WTC11 (cell line): ENCODE measurements around the gene GSDME. TPM values are rescaled to one million over a fixed set of nuclear protein-coding genes. Genes with fewer than 3 reads are reported as not detected.

Experiments used
- ATAC-seq: fragments of 200-7000 bp; cut with Tn5 transposase; 2 replicates; pipeline ENCODE4 v1.10.0; 2021; ENCODE audit warnings: mild to moderate bottlenecking, moderate library complexity
- CTCF ChIA-PET: fragments of 300-600 bp; sonication (Branson Sonifier 250); formaldehyde crosslinking; loops from one replicate; lab custom pipeline; 2021; ENCODE audit warnings: antibody characterized with exemption; lab: Charles Lee
- POLR2A ChIA-PET: fragments of 350-600 bp; sonication (Branson Sonifier 250); formaldehyde crosslinking; loops from one replicate; lab custom pipeline; 2021; ENCODE audit warnings: antibody characterized with exemption; lab: Charles Lee
- DNase-seq: peaks from one replicate; pipeline ENCODE4 v3.0.0; 2021; ENCODE audit warnings: low spot score
- H3K27ac Mint-ChIP-seq: 2 replicates; pipeline ENCODE4 v1.8.0; 2021; ENCODE audit warnings: mixed read lengths
- H3K27me3 Mint-ChIP-seq: 2 replicates; pipeline ENCODE4 v1.8.0; 2021; ENCODE audit warnings: low read depth, mild to moderate bottlenecking, moderate library complexity, mixed read lengths
- H3K36me3 Mint-ChIP-seq: 2 replicates; pipeline ENCODE4 v1.8.0; 2021; ENCODE audit warnings: mixed read lengths
- H3K4me1 Mint-ChIP-seq: 2 replicates; pipeline ENCODE4 v1.8.0; 2022; ENCODE audit warnings: mixed read lengths
- H3K4me3 Mint-ChIP-seq: 2 replicates; pipeline ENCODE4 v1.8.0; 2021; ENCODE audit warnings: mild to moderate bottlenecking, moderate library complexity, mixed read lengths
- H3K9me3 Mint-ChIP-seq: 2 replicates; pipeline ENCODE4 v1.8.0; 2021; ENCODE audit warnings: mixed read lengths
- CREM ChIP-seq: sonication (generic); formaldehyde crosslinking; IDR thresholded peaks from 2 replicates; pipeline ENCODE4 v1.8.1; 2022; ENCODE audit warnings: mild to moderate bottlenecking, missing genetic modification reagents, moderate library complexity
- ESRRA ChIP-seq: sonication (generic); formaldehyde crosslinking; IDR thresholded peaks from 2 replicates; pipeline ENCODE4 v1.8.1; 2022; ENCODE audit warnings: mild to moderate bottlenecking, missing genetic modification reagents, borderline replicate concordance
- HMGA2 ChIP-seq: fragments of 250-450 bp; sonication (Bioruptor Pico); IDR thresholded peaks from 2 replicates; pipeline ENCODE4 v1.4.0; 2021; ENCODE audit warnings: mild to moderate bottlenecking, moderate library complexity
- IRF2 ChIP-seq: sonication (generic); formaldehyde crosslinking; IDR thresholded peaks from 2 replicates; pipeline ENCODE4 v1.8.0; 2022; ENCODE audit warnings: low read depth, missing genetic modification reagents, borderline replicate concordance
- JAZF1 ChIP-seq: fragments of 250-450 bp; sonication (Bioruptor Pico); IDR thresholded peaks from 2 replicates; pipeline ENCODE4 v1.9.0; 2021; ENCODE audit warnings: moderate library complexity, mild to moderate bottlenecking, inconsistent platforms
- MXD4 ChIP-seq: fragments of 250-450 bp; sonication (Bioruptor Pico); IDR thresholded peaks from 2 replicates; pipeline ENCODE4 v1.8.0; 2021; ENCODE audit warnings: mild to moderate bottlenecking, moderate library complexity, borderline replicate concordance
- PRDM15 ChIP-seq: sonication (generic); formaldehyde crosslinking; IDR thresholded peaks from 2 replicates; pipeline ENCODE4 v1.8.0; 2022; ENCODE audit warnings: missing genetic modification reagents
- PRRX2 ChIP-seq: fragments of 250-450 bp; sonication (Bioruptor Pico); IDR thresholded peaks from 2 replicates; pipeline ENCODE4 v1.8.0; 2021; ENCODE audit warnings: mild to moderate bottlenecking
- RELA ChIP-seq: sonication (generic); formaldehyde crosslinking; IDR thresholded peaks from 2 replicates; pipeline ENCODE4 v1.8.1; 2022; ENCODE audit warnings: missing genetic modification reagents, mild to moderate bottlenecking, borderline replicate concordance
- SMAD3 ChIP-seq: sonication (generic); formaldehyde crosslinking; IDR thresholded peaks from 2 replicates; pipeline ENCODE4 v1.8.0; 2022; ENCODE audit warnings: missing genetic modification reagents, mild to moderate bottlenecking, borderline replicate concordance
- SMAD4 ChIP-seq: sonication (generic); formaldehyde crosslinking; IDR thresholded peaks from 2 replicates; pipeline ENCODE4 v1.8.0; 2022; ENCODE audit warnings: mild to moderate bottlenecking, missing genetic modification reagents
- TP53 ChIP-seq: sonication (generic); formaldehyde crosslinking; IDR thresholded peaks from 2 replicates; pipeline ENCODE4 v1.8.1; 2023; ENCODE audit warnings: mild to moderate bottlenecking, missing genetic modification reagents
- USF2 ChIP-seq: sonication (generic); formaldehyde crosslinking; IDR thresholded peaks from 2 replicates; pipeline ENCODE4 v1.8.1; 2023; ENCODE audit warnings: mild to moderate bottlenecking, missing genetic modification reagents, moderate library complexity
- ZBTB43 ChIP-seq: sonication (generic); formaldehyde crosslinking; IDR thresholded peaks from 2 replicates; pipeline ENCODE4 v1.8.1; 2023; ENCODE audit warnings: mild to moderate bottlenecking, missing genetic modification reagents
- ZNF219 ChIP-seq: sonication (generic); formaldehyde crosslinking; IDR thresholded peaks from 2 replicates; pipeline ENCODE4 v1.8.0; 2023; ENCODE audit warnings: missing genetic modification reagents, mild to moderate bottlenecking, borderline replicate concordance
- ZNF232 ChIP-seq: sonication (generic); formaldehyde crosslinking; IDR thresholded peaks from 2 replicates; pipeline ENCODE4 v1.8.0; 2022; ENCODE audit warnings: mild to moderate bottlenecking, missing genetic modification reagents
- ZNF416 ChIP-seq: fragments of 250-450 bp; sonication (Bioruptor Pico); IDR thresholded peaks from 2 replicates; pipeline ENCODE4 v1.9.0; 2021; ENCODE audit warnings: mild to moderate bottlenecking, inconsistent platforms
- total RNA-seq: library from RNA; stranded (reverse); gene quantifications from 3 replicates; pipeline ENCODE4 v1.2.3, GENCODE V29; 2021
- TF ChIP-seq, protein P1 (sequence below): sonication (generic); formaldehyde crosslinking; IDR thresholded peaks from 2 replicates; pipeline ENCODE4 v1.8.1; 2022; ENCODE audit warnings: low read depth, mild to moderate bottlenecking, moderate library complexity, missing genetic modification reagents, borderline replicate concordance
- TF ChIP-seq, protein P2 (sequence below): fragments of 250-450 bp; sonication (Bioruptor Pico); IDR thresholded peaks from 2 replicates; pipeline ENCODE4 v1.9.0; 2021; ENCODE audit warnings: mild to moderate bottlenecking
- TF ChIP-seq, protein P3 (sequence below): fragments of 250-450 bp; sonication (Bioruptor Pico); IDR thresholded peaks from 2 replicates; pipeline ENCODE4 v1.8.0; 2021; ENCODE audit warnings: mild to moderate bottlenecking

GSDME gene
- total RNA-seq, 1 experiment from 2014 or later: 4.8 TPM

- TF ChIP-seq ZNF232 (CRISPR knock-in tag): no peak
- TF ChIP-seq SMAD4: no peak
- TF ChIP-seq, protein P1, sequence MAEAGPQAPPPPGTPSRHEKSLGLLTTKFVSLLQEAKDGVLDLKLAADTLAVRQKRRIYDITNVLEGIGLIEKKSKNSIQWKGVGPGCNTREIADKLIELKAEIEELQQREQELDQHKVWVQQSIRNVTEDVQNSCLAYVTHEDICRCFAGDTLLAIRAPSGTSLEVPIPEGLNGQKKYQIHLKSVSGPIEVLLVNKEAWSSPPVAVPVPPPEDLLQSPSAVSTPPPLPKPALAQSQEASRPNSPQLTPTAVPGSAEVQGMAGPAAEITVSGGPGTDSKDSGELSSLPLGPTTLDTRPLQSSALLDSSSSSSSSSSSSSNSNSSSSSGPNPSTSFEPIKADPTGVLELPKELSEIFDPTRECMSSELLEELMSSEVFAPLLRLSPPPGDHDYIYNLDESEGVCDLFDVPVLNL: no peak
- TF ChIP-seq IRF2 (CRISPR knock-in tag): no peak
- peaks cover 53% of the 10 kb centered on the region for H3K27me3 Mint-ChIP-seq
- ATAC-seq (no peak), DNase-seq (no peak)
- H3K9me3 Mint-ChIP-seq: no peaks in the 10 kb centered on the region
- no peak overlapping the region for H3K4me3 Mint-ChIP-seq
- ChIA-PET POLR2A (no interaction called here), CTCF (interaction anchor here (0.7 kb wide), 1 partner anchor 9 kb away, joined by 3 read pairs; no protein-coding TSS in a partner anchor)
- peaks cover 22% of the 10 kb centered on the region for H3K4me1 Mint-ChIP-seq
- no peak overlapping the region for H3K27ac Mint-ChIP-seq
- no peaks in the 10 kb centered on the region for H3K36me3 Mint-ChIP-seq
Observed at GRCh38 chr7:24754906-24755506, 2.3 kb downstream of the GSDME start.

DNA sequence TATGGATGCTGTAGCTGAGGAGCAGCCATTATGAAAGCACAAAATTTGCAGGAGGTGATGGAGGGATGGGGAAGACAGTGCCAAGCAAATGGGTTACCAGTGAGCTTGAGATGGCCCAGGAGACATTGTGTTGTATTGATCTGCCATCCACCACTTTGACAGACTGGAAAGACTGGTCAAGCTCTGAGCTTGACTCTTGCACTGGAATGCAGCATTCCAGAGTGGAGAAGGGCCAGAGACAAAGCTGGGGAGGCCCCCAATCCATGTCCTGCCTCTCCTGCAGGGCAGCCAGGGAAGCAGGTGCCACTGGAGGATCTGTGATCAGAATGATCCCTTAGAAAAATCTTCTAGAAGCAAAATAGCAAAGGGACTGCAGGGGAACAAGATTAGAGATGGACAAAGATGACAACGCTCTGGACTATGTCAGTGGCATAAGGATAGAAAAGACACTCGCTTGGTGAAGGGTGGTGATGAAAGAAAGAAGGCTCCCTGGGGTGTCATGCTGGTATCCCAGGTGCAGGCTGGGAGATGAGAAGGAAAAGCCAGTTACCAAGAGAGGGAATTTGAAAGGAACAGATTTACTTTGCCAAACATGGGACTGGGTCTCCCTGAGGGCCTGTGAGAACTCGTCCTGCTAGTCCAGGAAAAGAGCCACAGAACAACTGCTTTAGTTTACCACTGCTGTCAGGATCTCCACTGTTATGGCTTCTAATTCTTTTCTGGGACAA lies 5.0 kb downstream of the GSDME start:
- Mint-ChIP-seq H3K36me3 (no peaks in the 10 kb centered on the region), H3K27me3 (peaks cover 28% of the 10 kb centered on the region), H3K27ac (no peak overlapping the region), H3K4me1 (peaks cover 13% of the 10 kb centered on the region), H3K9me3 (no peaks in the 10 kb centered on the region), H3K4me3 (no peak overlapping the region)
- ChIA-PET CTCF (interaction anchor here (1.3 to 1.7 kb wide), 2 partner anchors 36 to 60 kb away, joined by 5 read pairs; no protein-coding TSS in a partner anchor), POLR2A (interaction anchor here (1.0 kb wide), 1 partner anchor 22 kb away, joined by 4 read pairs; no protein-coding TSS in a partner anchor)
- no peak for TF ChIP-seq MXD4
- TF ChIP-seq TP53 (CRISPR knock-in tag): no peak
- no peak for TF ChIP-seq ZNF416
- TF ChIP-seq SMAD3: no peak
- no peak for TF ChIP-seq ZBTB43 (CRISPR knock-in tag)
- no peak for TF ChIP-seq ZNF219 (CRISPR knock-in tag)
- no peak for TF ChIP-seq PRRX2 (CRISPR knock-in tag)
- no peak for TF ChIP-seq RELA (CRISPR knock-in tag)
- no peak for TF ChIP-seq ESRRA (CRISPR knock-in tag)
- TF ChIP-seq, protein P2, sequence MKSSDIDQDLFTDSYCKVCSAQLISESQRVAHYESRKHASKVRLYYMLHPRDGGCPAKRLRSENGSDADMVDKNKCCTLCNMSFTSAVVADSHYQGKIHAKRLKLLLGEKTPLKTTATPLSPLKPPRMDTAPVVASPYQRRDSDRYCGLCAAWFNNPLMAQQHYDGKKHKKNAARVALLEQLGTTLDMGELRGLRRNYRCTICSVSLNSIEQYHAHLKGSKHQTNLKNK: no peak
- no peak for TF ChIP-seq CREM (CRISPR knock-in tag)
- TF ChIP-seq JAZF1: no peak
- TF ChIP-seq, protein P3, sequence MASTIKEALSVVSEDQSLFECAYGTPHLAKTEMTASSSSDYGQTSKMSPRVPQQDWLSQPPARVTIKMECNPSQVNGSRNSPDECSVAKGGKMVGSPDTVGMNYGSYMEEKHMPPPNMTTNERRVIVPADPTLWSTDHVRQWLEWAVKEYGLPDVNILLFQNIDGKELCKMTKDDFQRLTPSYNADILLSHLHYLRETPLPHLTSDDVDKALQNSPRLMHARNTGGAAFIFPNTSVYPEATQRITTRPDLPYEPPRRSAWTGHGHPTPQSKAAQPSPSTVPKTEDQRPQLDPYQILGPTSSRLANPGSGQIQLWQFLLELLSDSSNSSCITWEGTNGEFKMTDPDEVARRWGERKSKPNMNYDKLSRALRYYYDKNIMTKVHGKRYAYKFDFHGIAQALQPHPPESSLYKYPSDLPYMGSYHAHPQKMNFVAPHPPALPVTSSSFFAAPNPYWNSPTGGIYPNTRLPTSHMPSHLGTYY (CRISPR knock-in tag): no peak
- TF ChIP-seq USF2 (CRISPR knock-in tag): no peak
- no peak for TF ChIP-seq HMGA2 (CRISPR knock-in tag)
- no peak for TF ChIP-seq PRDM15 (CRISPR knock-in tag)
- ATAC-seq (peak; percentile 29), DNase-seq (no peak)
